Uterus (tissue), 4 donors: ENCODE results near the gene GREB1. TPM values are rescaled to one million over a fixed set of nuclear protein-coding genes. Genes with fewer than 3 reads are reported as not detected.

Experiments used
- DNase-seq, 2 donors: peaks; one replicate each; pipeline ENCODE4 v3.0.0-alpha.2; 2019 to 2020
- H3K27ac ChIP-seq, 2 donors: fragments of 200-600 bp; sonication (generic); 1 replicate in 1 of 2; 2 replicates in 1 of 2; pipeline ENCODE4 v1.5.1; 2016 to 2018
- H3K27me3 ChIP-seq, 2 donors: fragments of 200-600 bp; sonication (generic); one replicate each; pipeline ENCODE4 v1.5.1; 2018 to 2019; ENCODE audit warnings: control low read depth in 1 of 2
- H3K36me3 ChIP-seq, 2 donors: fragments of 200-600 bp; sonication (generic); one replicate each; pipeline ENCODE4 v1.5.1; 2019; ENCODE audit warnings: control low read depth in 1 of 2
- H3K4me1 ChIP-seq, 2 donors: fragments of 200-600 bp; sonication (generic); one replicate each; pipeline ENCODE4 v1.5.1; 2018 to 2019; ENCODE audit warnings: control low read depth in 1 of 2
- H3K4me3 ChIP-seq, 2 donors: fragments of 200-600 bp; sonication (generic); 1 replicate in 1 of 2; 2 replicates in 1 of 2; pipeline ENCODE4 v1.5.1; 2018 to 2019; ENCODE audit warnings: mild to moderate bottlenecking in 1 of 2
- H3K9me3 ChIP-seq, 2 donors: fragments of 200-600 bp; sonication (generic); one replicate each; pipeline ENCODE4 v1.5.1; 2019; ENCODE audit warnings: control low read depth in 1 of 2
- CTCF ChIP-seq, 4 experiments: fragments of 200-600 bp in 2 of 4; fragments of 450-650 bp in 2 of 4; sonication (generic) in 2 of 4; IDR thresholded peaks; one replicate each; pipeline ENCODE4 v1.5.1; 2016 to 2019; ENCODE audit warnings: antibody characterized with exemption in 4 of 4, mild to moderate bottlenecking in 2 of 4, moderate library complexity in 1 of 4
- POLR2A ChIP-seq, 2 donors: fragments of 450-650 bp; IDR thresholded peaks; one replicate each; pipeline ENCODE4 v1.6.1; 2016; ENCODE audit warnings: antibody characterized with exemption in 2 of 2, mild to moderate bottlenecking in 1 of 2, moderate library complexity in 1 of 2
- intact Hi-C: fragments of 100-400 bp; cut with DNase I; formaldehyde crosslinking; loops from one replicate; pipeline ENCODE4 v1.15.1; 2023; ENCODE audit warnings: low total_unique reads
- microRNA-seq: library from miRNA; unstranded; fragments of <30 nt; microRNA quantifications from one replicate; pipeline ENCODE4, GENCODE V29; 2016; ENCODE audit warnings: borderline microRNAs expressed, borderline replicate concordance
- small RNA-seq: library from RNA; depleted of rRNA; stranded (forward); fragments of <200 nt; gene quantifications from one replicate; pipeline ENCODE3, GENCODE V24; 2016
- total RNA-seq, 4 donors: library from RNA; depleted of rRNA in 3 of 4; stranded (reverse); fragments of >200 nt in 3 of 4; gene quantifications; one replicate each; pipeline versions ENCODE4 v1.1.0 to v1.2.4, GENCODE V29; 2014 to 2023
- donor health status: DM: yes; HTN: yes; CAD: no.

Gene GREB1
- total RNA-seq, 4 donors from 2014 or later: 20.3 to 166 (median 78.8) TPM

GRCh38 chr2:11687736-11688135 lies 153.9 kb downstream of the GREB1 start:
- H3K36me3 ChIP-seq: no peaks in the 10 kb centered on the region
- H3K27ac ChIP-seq: no peak overlapping the region
- DNase-seq: no peak
- H3K4me1 ChIP-seq: no peaks in the 10 kb centered on the region
- no peaks in the 10 kb centered on the region for H3K27me3 ChIP-seq
- no peaks in the 10 kb centered on the region for H3K9me3 ChIP-seq
- no peak overlapping the region for H3K4me3 ChIP-seq
- TF ChIP-seq POLR2A (IDR thresholded peaks at IDR 0.05) (no peak), CTCF (IDR thresholded peaks at IDR 0.05) (no peak)
- intact Hi-C loops: no loop called here

- H3K27me3 ChIP-seq: no peaks in the 10 kb centered on the region
- peak; percentile 78 to 85 for DNase-seq
- peak overlapping the region; percentile 46 to 47 for H3K27ac ChIP-seq
Measured at GRCh38 chr2:11688222-11689069, 154.6 kb downstream of the GREB1 start.

GRCh38 chr2:11691076-11691660 lies 157.3 kb downstream of the GREB1 start:
- H3K4me3 ChIP-seq: no peak overlapping the region
- intact Hi-C loops: loop anchor here (5.0 kb wide), 1 partner anchor 86 kb away; no protein-coding TSS in a partner anchor
- H3K36me3 ChIP-seq: no peaks in the 10 kb centered on the region
- TF ChIP-seq CTCF (IDR thresholded peaks at IDR 0.05) (no peak), POLR2A (IDR thresholded peaks at IDR 0.05) (no peak)
- no peak for DNase-seq
- no peaks in the 10 kb centered on the region for H3K4me1 ChIP-seq
- H3K27ac ChIP-seq: no peak overlapping the region
- H3K27me3 ChIP-seq: no peaks in the 10 kb centered on the region
- no peaks in the 10 kb centered on the region for H3K9me3 ChIP-seq

More at GRCh38 chr2:11688222-11689069, 154.6 kb downstream of the GREB1 start:
- H3K9me3 ChIP-seq: no peaks in the 10 kb centered on the region
- no peak for TF ChIP-seq POLR2A (IDR thresholded peaks at IDR 0.05)
- peak; percentile 62 to 89 (median 79) for TF ChIP-seq CTCF (IDR thresholded peaks at IDR 0.05)
- H3K36me3 ChIP-seq: no peaks in the 10 kb centered on the region
- no peaks in the 10 kb centered on the region for H3K4me1 ChIP-seq
- intact Hi-C loops: no loop called here
- peak overlapping the region; percentile 2 to 13 for H3K4me3 ChIP-seq

Small RNAs within 50 kb of the gene (microRNA-seq; reads per million reads assigned to microRNA genes)
- gene MIR4429: not detected

Small RNAs within 50 kb of the gene (small RNA-seq; reads per million reads assigned to genes)
- not detected for gene MIR4429
- gene RN7SL674P: not detected
- gene RNA5SP84: not detected
- gene RNU2-13P: not detected

Other genes with a start within 250 kb of the GREB1 start
- 100 to 1,000 TPM in 3 of 4 donors, 10 to 100 TPM in 1; 78.5 to 143 (median 122) TPM for gene ROCK2, start 189.4 kb upstream of the GREB1 start, total RNA-seq
- gene E2F6, start 67.9 kb upstream of the GREB1 start, total RNA-seq: 10 to 100 TPM; 10.2 to 25.0 (median 20.7) TPM
- not detected for gene NTSR2, start 136.2 kb downstream of the GREB1 start, total RNA-seq
- gene LPIN1, start 212.6 kb downstream of the GREB1 start, total RNA-seq: 10 to 100 TPM; 19.0 to 52.3 (median 30.5) TPM